ENCODE data around the gene MRPS34.

MRPS34 gene

GRCh38 chr16:1732071-1732470 lies 40.9 kb downstream of the MRPS34 start:
- DNase-seq (ENCODE audit: low read depth) = no peak
- H3K4me3 ChIP-seq (replicated peaks; ENCODE audit: low read depth, low read length) = no peak overlapping the region
- no peak for TF ChIP-seq CTCF (IDR thresholded peaks at IDR 0.05; ENCODE audit: low read length, missing control alignments)

- H3K4me3 ChIP-seq (replicated peaks; ENCODE audit: low read depth, low read length) = no peak overlapping the region
- no peak for DNase-seq (ENCODE audit: low read depth)
- TF ChIP-seq CTCF (IDR thresholded peaks at IDR 0.05; ENCODE audit: low read length, missing control alignments) = no peak
Observed at GRCh38 chr16:1731603-1732002, 41.3 kb downstream of the MRPS34 start.

- no peak overlapping the region for H3K4me3 ChIP-seq (replicated peaks; ENCODE audit: low read depth, low read length)
- TF ChIP-seq CTCF (IDR thresholded peaks at IDR 0.05; ENCODE audit: low read length, missing control alignments) = no peak
- DNase-seq (ENCODE audit: low read depth) = no peak
Observed at GRCh38 chr16:1731073-1731472, 41.9 kb downstream of the MRPS34 start.

- DNase-seq (ENCODE audit: low read depth) = no peak
- no peak for TF ChIP-seq CTCF (IDR thresholded peaks at IDR 0.05; ENCODE audit: low read length, missing control alignments)
- no peak overlapping the region for H3K4me3 ChIP-seq (replicated peaks; ENCODE audit: low read depth, low read length)
Observed at GRCh38 chr16:1729445-1729844, 43.5 kb downstream of the MRPS34 start.

GRCh38 chr16:1729026-1729425 lies 43.9 kb downstream of the MRPS34 start:
- no peak for DNase-seq (ENCODE audit: low read depth)
- no peak overlapping the region for H3K4me3 ChIP-seq (replicated peaks; ENCODE audit: low read depth, low read length)
- TF ChIP-seq CTCF (IDR thresholded peaks at IDR 0.05; ENCODE audit: low read length, missing control alignments) = no peak

GRCh38 chr16:1727651-1728624 lies 45.0 kb downstream of the MRPS34 start:
- no peak overlapping the region for H3K4me3 ChIP-seq (replicated peaks; ENCODE audit: low read depth, low read length)
- no peak for TF ChIP-seq CTCF (IDR thresholded peaks at IDR 0.05; ENCODE audit: low read length, missing control alignments)
- no peak for DNase-seq (ENCODE audit: low read depth)
